H9 (cell line): ENCODE measurements around the gene GSTA3. TPM values are rescaled to one million over a fixed set of nuclear protein-coding genes. Genes with fewer than 3 reads are reported as not detected.
"Not testable (repeated sequence)": the region's sequence is repeated elsewhere in the genome, so short reads cannot be mapped to it uniquely, and the experiment has no call there.

ENCODE experiments used
- DNase-seq: peaks from one replicate; pipeline ENCODE4 v3.0.0-alpha.2; 2017
- H2AFZ ChIP-seq: one replicate; pipeline ENCODE4 v1.6.1; 2013; ENCODE audit warnings: mild to moderate bottlenecking, low read length, control low read depth, moderate library complexity
- H2AK5ac ChIP-seq: 2 replicates; pipeline ENCODE4 v1.6.1; 2013; ENCODE audit warnings: low read length, control low read depth, mixed read lengths; ENCODE audit not compliant: insufficient read length
- H2BK120ac ChIP-seq: one replicate; pipeline ENCODE4 v1.6.1; 2013; ENCODE audit warnings: low read depth, mild to moderate bottlenecking, low read length, control low read depth, inconsistent platforms; ENCODE audit not compliant: poor library complexity, severe bottlenecking
- H2BK12ac ChIP-seq: 2 replicates; pipeline ENCODE4 v1.6.1; 2013; ENCODE audit warnings: low read length, control low read depth, mixed read lengths, low read depth; ENCODE audit not compliant: insufficient read length
- H2BK15ac ChIP-seq: 2 replicates; pipeline ENCODE4 v1.6.1; 2013; ENCODE audit warnings: low read depth, low read length, control low read depth
- H2BK20ac ChIP-seq: one replicate; pipeline ENCODE4 v1.6.1; 2013; ENCODE audit warnings: low read depth, mild to moderate bottlenecking, low read length, control low read depth, inconsistent platforms; ENCODE audit not compliant: poor library complexity, severe bottlenecking
- H2BK5ac ChIP-seq: 2 replicates; pipeline ENCODE4 v1.6.1; 2013; ENCODE audit warnings: low read length, control low read depth, mixed read lengths; ENCODE audit not compliant: insufficient read length
- H3K14ac ChIP-seq: 2 replicates; pipeline ENCODE4 v1.6.1; 2013; ENCODE audit warnings: low read length, control low read depth; ENCODE audit not compliant: insufficient read depth
- H3K18ac ChIP-seq: 2 replicates; pipeline ENCODE4 v1.6.1; 2013; ENCODE audit warnings: low read depth, mild to moderate bottlenecking, mixed read lengths, low read length, control low read depth; ENCODE audit not compliant: insufficient read length
- H3K23ac ChIP-seq: 2 replicates; pipeline ENCODE4 v1.6.1; 2013; ENCODE audit warnings: low read length, control low read depth, mixed read lengths, low read depth; ENCODE audit not compliant: insufficient read length
- H3K23me2 ChIP-seq: 2 replicates; pipeline ENCODE4 v1.6.1; 2013; ENCODE audit warnings: low read depth, mild to moderate bottlenecking, mixed read lengths, low read length, control low read depth; ENCODE audit not compliant: insufficient read length, poor library complexity, severe bottlenecking
- H3K27ac ChIP-seq: 2 replicates; pipeline ENCODE4 v1.5.1; 2013; ENCODE audit warnings: low read length, control low read depth, mixed read lengths, low read depth; ENCODE audit not compliant: insufficient read length
- H3K27me3 ChIP-seq: 2 replicates; pipeline ENCODE4 v1.6.1; 2013; ENCODE audit warnings: low read length, control low read depth, inconsistent platforms; ENCODE audit not compliant: insufficient read depth
- H3K4ac ChIP-seq: 2 replicates; pipeline ENCODE4 v1.6.1; 2013; ENCODE audit warnings: low read depth, mild to moderate bottlenecking, control low read depth, inconsistent platforms, low read length, moderate library complexity
- H3K4me1 ChIP-seq: 2 replicates; pipeline ENCODE4 v1.6.1; 2013; ENCODE audit warnings: low read length, control low read depth, inconsistent platforms; ENCODE audit not compliant: insufficient read depth
- H3K4me2 ChIP-seq: 2 replicates; pipeline ENCODE4 v1.6.1; 2013; ENCODE audit warnings: low read length, control low read depth, mixed read lengths; ENCODE audit not compliant: insufficient read length, insufficient read depth
- H3K56ac ChIP-seq: 2 replicates; pipeline ENCODE4 v1.6.1; 2013; ENCODE audit warnings: low read depth, mild to moderate bottlenecking, mixed read lengths, low read length, control low read depth; ENCODE audit not compliant: insufficient read length
- H3K79me1 ChIP-seq: 2 replicates; pipeline ENCODE4 v1.6.1; 2013; ENCODE audit warnings: low read depth, mild to moderate bottlenecking, moderate library complexity, low read length, control low read depth, inconsistent platforms; ENCODE audit not compliant: insufficient read depth, poor library complexity, severe bottlenecking
- H3K79me2 ChIP-seq: 2 replicates; pipeline ENCODE4 v1.6.1; 2013; ENCODE audit warnings: low read length, control low read depth, inconsistent platforms; ENCODE audit not compliant: insufficient read depth
- H3K9ac ChIP-seq: 2 replicates; pipeline ENCODE4 v1.6.1; 2013; ENCODE audit warnings: low read length, control low read depth, mixed read lengths; ENCODE audit not compliant: insufficient read length; ENCODE audit errors: extremely low read depth
- H3K9me3 ChIP-seq: one replicate; pipeline ENCODE4 v1.6.1; 2013; ENCODE audit warnings: low read depth, low read length, inconsistent platforms; ENCODE audit not compliant: control insufficient read depth
- H3T11ph ChIP-seq: one replicate; pipeline ENCODE4 v1.6.1; 2013; ENCODE audit warnings: mild to moderate bottlenecking, low read length, control low read depth, inconsistent platforms
- H4K20me1 ChIP-seq: one replicate; pipeline ENCODE4 v1.6.1; 2013; ENCODE audit not compliant: control insufficient read depth, insufficient read length, insufficient read depth
- H4K5ac ChIP-seq: 2 replicates; pipeline ENCODE4 v1.6.1; 2013; ENCODE audit warnings: low read depth, mild to moderate bottlenecking, mixed read lengths, low read length, control low read depth; ENCODE audit not compliant: insufficient read length
- H4K8ac ChIP-seq: replicated peaks from 2 replicates; pipeline ENCODE4 v1.6.1; 2013; ENCODE audit warnings: low read length, control low read depth, mixed read lengths, low read depth; ENCODE audit not compliant: insufficient read length
- H4K91ac ChIP-seq: 2 replicates; pipeline ENCODE4 v1.6.1; 2013; ENCODE audit warnings: low read depth, mild to moderate bottlenecking, moderate library complexity, mixed read lengths, low read length, control low read depth; ENCODE audit not compliant: insufficient read length
- H3K27ac Mint-ChIP-seq, 3 experiments: 2 replicates in 2 of 3; 3 replicates in 1 of 3; pipeline ENCODE4 v1.8.0; 2020 to 2021; ENCODE audit warnings: mixed read lengths in 3 of 3, mild to moderate bottlenecking in 1 of 3, moderate library complexity in 1 of 3
- H3K27me3 Mint-ChIP-seq: 2 replicates; pipeline ENCODE4 v1.8.0; 2021; ENCODE audit warnings: low read depth, mild to moderate bottlenecking, moderate library complexity, mixed read lengths
- H3K36me3 Mint-ChIP-seq, 3 experiments: 2 replicates in 2 of 3; 3 replicates in 1 of 3; pipeline ENCODE4 v1.8.0; 2020 to 2021; ENCODE audit warnings: low read depth in 3 of 3, mixed read lengths in 3 of 3; ENCODE audit not compliant: insufficient read depth in 1 of 3
- H3K4me1 Mint-ChIP-seq, 2 experiments: 2 replicates each; pipeline ENCODE4 v1.8.0; 2020; ENCODE audit warnings: mixed read lengths in 2 of 2
- H3K4me3 Mint-ChIP-seq, 2 experiments: 2 replicates in 1 of 2; 3 replicates in 1 of 2; pipeline ENCODE4 v1.8.0; 2020 to 2021; ENCODE audit warnings: mild to moderate bottlenecking in 2 of 2, mixed read lengths in 2 of 2, moderate library complexity in 1 of 2
- H3K9me3 Mint-ChIP-seq, 2 experiments: 2 replicates in 1 of 2; 3 replicates in 1 of 2; pipeline ENCODE4 v1.8.0; 2020; ENCODE audit warnings: mild to moderate bottlenecking in 2 of 2, mixed read lengths in 2 of 2, moderate library complexity in 1 of 2
- WGBS: extraction: QIAGEN DNeasy Blood & Tissue Kit; methylation state at CpG from one replicate; pipeline ENCODE4 v1.1.7; 2013; ENCODE audit warnings: missing lambda C conversion rate, low lambda C conversion rate, mixed read lengths; ENCODE audit not compliant: insufficient read length; ENCODE audit errors: extremely low coverage; 5-methylcytosine and 5-hydroxymethylcytosine counted together
- total RNA-seq: library from RNA; stranded (reverse); gene quantifications from 2 replicates; pipeline ENCODE4 v1.2.1, GENCODE V29; 2021
- TF ChIP-seq, protein P1 (sequence below): fragments of 200-600 bp; sonication (generic); conservative IDR thresholded peaks from 3 replicates; pipeline ENCODE4 v1.8.0; 2021; ENCODE audit warnings: antibody characterized with exemption, mild to moderate bottlenecking

The GSTA3 gene
- total RNA-seq, 1 experiment from 2014 or later = not detected

DNA sequence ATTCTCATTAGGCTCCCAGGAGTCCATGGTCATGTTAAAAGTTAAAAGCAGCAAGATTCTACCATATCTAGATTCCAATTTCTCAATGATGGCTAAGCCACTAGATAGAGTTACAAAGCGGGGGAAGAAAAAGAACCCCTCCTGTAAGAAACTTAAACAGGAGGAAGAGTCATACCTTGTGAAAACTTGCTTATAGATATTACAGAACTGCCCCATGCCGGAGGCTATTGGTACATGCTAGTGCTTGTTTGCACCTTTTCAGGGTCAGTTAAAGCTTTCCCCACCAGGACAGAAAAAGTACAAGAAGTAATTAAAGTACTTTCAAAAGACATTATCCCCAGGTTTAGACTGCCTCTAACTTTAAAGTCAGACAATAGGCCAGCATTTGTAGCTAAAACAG is 15.5 kb upstream of the GSTA3 start:
- Histone ChIP-seq H4K5ac (no peak overlapping the region), H3K9ac (no peak overlapping the region), H3K27ac (no peak overlapping the region), H3K23me2 (no peaks in the 10 kb centered on the region), H3K79me2 (no peaks in the 10 kb centered on the region), H2BK5ac (no peak overlapping the region), H3K23ac (no peak overlapping the region), H3K4me1 (no peaks in the 10 kb centered on the region; the same call in 1 of the 2 replicates), H2BK15ac (no peak overlapping the region), H3K4me2 (no peak overlapping the region), H3K27me3 (no peaks in the 10 kb centered on the region), H4K8ac (no peak overlapping the region), H2BK120ac (no peak overlapping the region), H4K20me1 (no peaks in the 10 kb centered on the region), H3K9me3 (no peaks in the 10 kb centered on the region), H2BK20ac (no peak overlapping the region), H2AFZ (no peak overlapping the region), H2AK5ac (no peak overlapping the region), H3T11ph (no peak overlapping the region), H4K91ac (no peak overlapping the region), H3K18ac (no peak overlapping the region), H3K56ac (no peak overlapping the region), H3K14ac (no peak overlapping the region), H3K4ac (no peak overlapping the region), H3K79me1 (no peaks in the 10 kb centered on the region), H2BK12ac (no peak overlapping the region)
- TF ChIP-seq, protein P1, sequence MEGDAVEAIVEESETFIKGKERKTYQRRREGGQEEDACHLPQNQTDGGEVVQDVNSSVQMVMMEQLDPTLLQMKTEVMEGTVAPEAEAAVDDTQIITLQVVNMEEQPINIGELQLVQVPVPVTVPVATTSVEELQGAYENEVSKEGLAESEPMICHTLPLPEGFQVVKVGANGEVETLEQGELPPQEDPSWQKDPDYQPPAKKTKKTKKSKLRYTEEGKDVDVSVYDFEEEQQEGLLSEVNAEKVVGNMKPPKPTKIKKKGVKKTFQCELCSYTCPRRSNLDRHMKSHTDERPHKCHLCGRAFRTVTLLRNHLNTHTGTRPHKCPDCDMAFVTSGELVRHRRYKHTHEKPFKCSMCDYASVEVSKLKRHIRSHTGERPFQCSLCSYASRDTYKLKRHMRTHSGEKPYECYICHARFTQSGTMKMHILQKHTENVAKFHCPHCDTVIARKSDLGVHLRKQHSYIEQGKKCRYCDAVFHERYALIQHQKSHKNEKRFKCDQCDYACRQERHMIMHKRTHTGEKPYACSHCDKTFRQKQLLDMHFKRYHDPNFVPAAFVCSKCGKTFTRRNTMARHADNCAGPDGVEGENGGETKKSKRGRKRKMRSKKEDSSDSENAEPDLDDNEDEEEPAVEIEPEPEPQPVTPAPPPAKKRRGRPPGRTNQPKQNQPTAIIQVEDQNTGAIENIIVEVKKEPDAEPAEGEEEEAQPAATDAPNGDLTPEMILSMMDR = no peak
- H3K27me3 Mint-ChIP-seq = peaks cover 1% of the 10 kb centered on the region; the same call in 1 of the 2 replicates
- DNase-seq = no peak
- no peak overlapping the region; a peak in 1 of 7 replicates for H3K27ac Mint-ChIP-seq
- WGBS = no CpG with 5 or more reads among the region's 2 CpGs
- H3K9me3 Mint-ChIP-seq = peaks cover 7 to 17% of the 10 kb centered on the region in 2 experiments
- no peak overlapping the region for H3K4me3 Mint-ChIP-seq
- H3K36me3 Mint-ChIP-seq = peaks cover 3 to 35% (median 8%) of the 10 kb centered on the region in 3 experiments; a peak in 5 of 7 replicates
- peaks cover 50 to 57% of the 10 kb centered on the region in 2 experiments for H3K4me1 Mint-ChIP-seq

DNA sequence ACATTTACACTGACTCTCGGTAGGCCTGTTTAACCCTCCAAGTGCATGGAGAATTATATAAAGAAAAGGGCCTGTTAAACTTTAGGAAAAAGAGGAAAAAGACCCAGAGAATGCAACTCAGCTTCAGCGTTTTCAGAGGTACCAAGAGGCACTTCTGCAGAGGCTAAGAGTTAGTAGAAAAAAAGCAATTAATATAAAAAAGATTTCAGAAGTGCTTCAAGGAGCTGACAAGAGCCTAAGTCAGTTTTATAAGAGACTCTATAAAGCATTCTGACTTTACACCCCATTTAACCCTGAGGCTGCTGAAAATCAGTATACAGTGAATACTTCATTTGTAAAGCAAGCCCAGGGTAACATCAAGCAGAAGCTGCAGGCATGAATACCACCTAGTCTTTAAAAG is 14.2 kb upstream of the GSTA3 start:
- not testable (repeated sequence) for H3K79me2 ChIP-seq, H3K9me3 ChIP-seq, H2AFZ ChIP-seq, H3K23me2 ChIP-seq, H2BK12ac ChIP-seq, H4K5ac ChIP-seq, H3T11ph ChIP-seq, H2BK5ac ChIP-seq, H4K8ac ChIP-seq, DNase-seq, H4K20me1 ChIP-seq, H3K79me1 ChIP-seq, H3K4me1 ChIP-seq, H2BK20ac ChIP-seq, H3K27me3 ChIP-seq, H3K9ac ChIP-seq, H3K4me2 ChIP-seq, H3K4me3 Mint-ChIP-seq, H2BK120ac ChIP-seq, H3K56ac ChIP-seq, H3K27ac ChIP-seq, H3K9me3 Mint-ChIP-seq, H2AK5ac ChIP-seq, H3K18ac ChIP-seq, H3K23ac ChIP-seq, H3K27me3 Mint-ChIP-seq, H3K4ac ChIP-seq, H2BK15ac ChIP-seq, H4K91ac ChIP-seq, H3K14ac ChIP-seq
- Mint-ChIP-seq H3K4me1 (peaks cover 55 to 65% of the 10 kb centered on the region in 2 experiments), H3K27ac (peak overlapping the region; percentile 53 to 92 (median 85); a peak in 5 of 7 replicates), H3K36me3 (peaks cover 0 to 21% (median 4%) of the 10 kb centered on the region in 3 experiments; a peak in 3 of 7 replicates)
- WGBS = no CpG with 5 or more reads among the region's 2 CpGs
